GM06990 (cell line): ENCODE data around the gene SULT2A1.

Source experiments
- DNase-seq: peaks from one replicate; pipeline ENCODE4 v3.0.0-alpha.2; 2011; ENCODE audit not compliant: insufficient read length; ENCODE audit errors: extremely low read depth
- H3K27me3 ChIP-seq: replicated peaks from 2 replicates; pipeline ENCODE4 v1.6.0; 2011; ENCODE audit warnings: low read length; ENCODE audit not compliant: control insufficient read depth, insufficient read depth
- H3K36me3 ChIP-seq: 2 replicates; pipeline ENCODE4 v1.5.1; 2011; ENCODE audit warnings: low read length; ENCODE audit not compliant: control insufficient read depth, insufficient read depth
- H3K4me3 ChIP-seq: replicated peaks from 2 replicates; pipeline ENCODE4 v1.5.1; 2011; ENCODE audit warnings: low read depth, mild to moderate bottlenecking, control low read depth, low read length
- CTCF ChIP-seq: IDR thresholded peaks from 2 replicates; pipeline ENCODE4 v1.5.1; 2011; ENCODE audit warnings: low read length, control low read depth, mild to moderate bottlenecking, inconsistent platforms; ENCODE audit not compliant: insufficient read depth, poor library complexity, severe bottlenecking

The SULT2A1 gene

GRCh38 chr19:47896773-47897172, 10.7 kb upstream of the SULT2A1 start:
- H3K36me3 ChIP-seq, result no peaks in the 10 kb centered on the region
- no peak for DNase-seq
- no peak for TF ChIP-seq CTCF
- H3K4me3 ChIP-seq, result no peak overlapping the region
- no peaks in the 10 kb centered on the region for H3K27me3 ChIP-seq

- Histone ChIP-seq H3K4me3 (no peak overlapping the region), H3K36me3 (no peaks in the 10 kb centered on the region), H3K27me3 (no peaks in the 10 kb centered on the region)
- no peak for DNase-seq
- TF ChIP-seq CTCF, result no peak
These were observed 9.9 kb upstream of the SULT2A1 start for GRCh38 chr19:47896019-47896418.

GRCh38 chr19:47895165-47895782, 9.2 kb upstream of the SULT2A1 start:
- no peaks in the 10 kb centered on the region for H3K27me3 ChIP-seq
- TF ChIP-seq CTCF, result no peak
- H3K4me3 ChIP-seq, result no peak overlapping the region
- no peaks in the 10 kb centered on the region for H3K36me3 ChIP-seq
- DNase-seq, result no peak

GRCh38 chr19:47891923-47892666, 6.0 kb upstream of the SULT2A1 start:
- Histone ChIP-seq H3K4me3 (no peak overlapping the region), H3K36me3 (no peaks in the 10 kb centered on the region), H3K27me3 (no peaks in the 10 kb centered on the region)
- TF ChIP-seq CTCF, result no peak
- no peak for DNase-seq

GRCh38 chr19:47891622-47891922, 5.5 kb upstream of the SULT2A1 start:
- H3K36me3 ChIP-seq, result no peaks in the 10 kb centered on the region
- H3K27me3 ChIP-seq, result no peaks in the 10 kb centered on the region
- DNase-seq, result no peak
- TF ChIP-seq CTCF, result no peak
- H3K4me3 ChIP-seq, result no peak overlapping the region
